CD8-positive, alpha-beta memory T cell (primary cell): Measurements from ENCODE around the gene LYRM4. TPM values are rescaled to one million over a fixed set of nuclear protein-coding genes. Genes with fewer than 3 reads are reported as not detected.

ENCODE experiments used
- CTCF ChIA-PET: fragments of 350-600 bp; sonication (Branson Sonifier 250); formaldehyde crosslinking; loops from one replicate; lab custom pipeline; 2021; ENCODE audit warnings: antibody characterized with exemption; lab: Charles Lee
- POLR2A ChIA-PET: fragments of 350-600 bp; sonication (Branson Sonifier 250); formaldehyde crosslinking; loops from one replicate; lab custom pipeline; 2021; ENCODE audit warnings: antibody characterized with exemption; lab: Charles Lee
- DNase-seq, 5 donors: peaks; one replicate each; pipeline versions ENCODE4 v3.0.0 to v3.0.0-alpha.2; 2020 to 2022; ENCODE audit warnings: mixed read lengths in 1 of 5
- H3K27ac ChIP-seq: one replicate; pipeline ENCODE4 v1.7.0; 2013; ENCODE audit warnings: low read depth, mild to moderate bottlenecking, low read length, moderate library complexity
- H3K27me3 ChIP-seq: 2 replicates; pipeline ENCODE4 v1.7.0; 2013; ENCODE audit warnings: low read length, mild to moderate bottlenecking; ENCODE audit not compliant: insufficient read depth, poor library complexity, severe bottlenecking
- H3K36me3 ChIP-seq: 2 replicates; pipeline ENCODE4 v1.7.0; 2013; ENCODE audit warnings: mild to moderate bottlenecking, low read length, moderate library complexity; ENCODE audit not compliant: insufficient read depth
- H3K4me1 ChIP-seq: 2 replicates; pipeline ENCODE4 v1.7.0; 2013; ENCODE audit warnings: mild to moderate bottlenecking, low read length, moderate library complexity; ENCODE audit not compliant: insufficient read depth
- H3K4me3 ChIP-seq: 2 replicates; pipeline ENCODE4 v1.7.0; 2013; ENCODE audit warnings: mild to moderate bottlenecking, low read length
- H3K9me3 ChIP-seq: 2 replicates; pipeline ENCODE4 v1.7.0; 2013; ENCODE audit warnings: mild to moderate bottlenecking, low read length
- H3K27ac Mint-ChIP-seq, 8 donors: one replicate each; pipeline ENCODE4 v1.8.0; 2020 to 2021; ENCODE audit warnings: mixed read lengths in 8 of 8, mild to moderate bottlenecking in 6 of 8, inconsistent platforms in 3 of 8, moderate library complexity in 3 of 8
- H3K27me3 Mint-ChIP-seq, 2 donors: one replicate each; pipeline ENCODE4 v1.8.0; 2020 to 2021; ENCODE audit warnings: mixed read lengths in 2 of 2, mild to moderate bottlenecking in 1 of 2, moderate library complexity in 1 of 2
- H3K36me3 Mint-ChIP-seq, 3 donors: one replicate each; pipeline ENCODE4 v1.8.0; 2020 to 2021; ENCODE audit warnings: mixed read lengths in 3 of 3, inconsistent platforms in 1 of 3, mild to moderate bottlenecking in 1 of 3
- H3K4me1 Mint-ChIP-seq, 3 donors: one replicate each; pipeline ENCODE4 v1.8.0; 2020 to 2021; ENCODE audit warnings: mixed read lengths in 3 of 3, inconsistent platforms in 1 of 3, mild to moderate bottlenecking in 1 of 3
- H3K4me3 Mint-ChIP-seq, 7 donors: one replicate each; pipeline ENCODE4 v1.8.0; 2020 to 2021; ENCODE audit warnings: mixed read lengths in 7 of 7, mild to moderate bottlenecking in 6 of 7, moderate library complexity in 4 of 7, inconsistent platforms in 2 of 7
- H3K9me3 Mint-ChIP-seq, 5 donors: one replicate each; pipeline ENCODE4 v1.8.0; 2020 to 2022; ENCODE audit warnings: mixed read lengths in 5 of 5, mild to moderate bottlenecking in 3 of 5, moderate library complexity in 2 of 5, inconsistent platforms in 1 of 5
- polyA plus RNA-seq: library from polyadenylated mRNA; unstranded; fragments of 300-500 nt; fragmentation: Illumina TruSeq; gene quantifications from one replicate; pipeline ENCODE4 v1.2.3, GENCODE V29; 2021
- total RNA-seq, 2 experiments: library from RNA; stranded (reverse); gene quantifications; one replicate each; pipeline ENCODE4 v1.2.3, GENCODE V29; 2021

LYRM4 gene
- total and polyA plus RNA-seq, 3 experiments from 2014 or later = 26.5 to 58.2 (median 55.1) TPM

- no peak overlapping the region for H3K4me3 Mint-ChIP-seq
Measured at GRCh38 chr6:5086294-5086890, 174.4 kb downstream of the LYRM4 start.

GRCh38 chr6:5085648-5086293, 175.0 kb downstream of the LYRM4 start:
- Histone ChIP-seq H3K9me3 (no peaks in the 10 kb centered on the region), H3K36me3 (no peaks in the 10 kb centered on the region), H3K27ac (no peak overlapping the region), H3K4me1 (no peaks in the 10 kb centered on the region), H3K4me3 (no peak overlapping the region), H3K27me3 (no peaks in the 10 kb centered on the region)
- ChIA-PET POLR2A (no interaction called here), CTCF (no interaction called here)
- Mint-ChIP-seq H3K27me3 (peaks cover 33 to 54% of the 10 kb centered on the region in 2 donors), H3K9me3 (peaks cover 0 to 2% (median 0%) of the 10 kb centered on the region in 5 donors), H3K27ac (no peak overlapping the region), H3K4me3 (no peak overlapping the region), H3K36me3 (no peaks in the 10 kb centered on the region), H3K4me1 (peaks cover 0 to 11% (median 2%) of the 10 kb centered on the region in 3 donors)
- no peak for DNase-seq

More at GRCh38 chr6:5086294-5086890, 174.4 kb downstream of the LYRM4 start:
- no peak overlapping the region for H3K27ac ChIP-seq
- Mint-ChIP-seq H3K27me3 (peaks cover 33 to 58% of the 10 kb centered on the region in 2 donors), H3K9me3 (peaks cover 0 to 2% (median 0%) of the 10 kb centered on the region in 5 donors), H3K4me1 (peaks cover 0 to 11% (median 2%) of the 10 kb centered on the region in 3 donors), H3K27ac (no peak overlapping the region), H3K36me3 (no peaks in the 10 kb centered on the region)
- no peaks in the 10 kb centered on the region for H3K36me3 ChIP-seq
- no peaks in the 10 kb centered on the region for H3K27me3 ChIP-seq
- no peak for DNase-seq
- ChIA-PET POLR2A (no interaction called here), CTCF (no interaction called here)
- no peak overlapping the region for H3K4me3 ChIP-seq
- H3K4me1 ChIP-seq = no peaks in the 10 kb centered on the region
- H3K9me3 ChIP-seq = no peaks in the 10 kb centered on the region

GRCh38 chr6:5084781-5085647, 175.7 kb downstream of the LYRM4 start, which contains the start of gene PPP1R3G:
PPP1R3G (plus strand) TSS chr6:5085341; CDS start chr6:5085486, 145 bp downstream.
- H3K4me1 Mint-ChIP-seq = peaks cover 0 to 11% (median 2%) of the 10 kb centered on the region in 3 donors
- ChIA-PET POLR2A (no interaction called here), CTCF (no interaction called here)
- DNase-seq = no peak
- H3K27ac Mint-ChIP-seq = no peak within 1 kb of the TSS
- H3K4me3 ChIP-seq = no peak within 1 kb of the TSS
- H3K27ac ChIP-seq = peak within 1 kb of the TSS; percentile 43
- H3K4me3 Mint-ChIP-seq = peak within 1 kb of the TSS in 3 of 7 donors; percentile 28 to 72 (median 54)
- H3K9me3 Mint-ChIP-seq = peaks cover 0 to 2% (median 0%) of the 10 kb centered on the region in 5 donors
- H3K9me3 ChIP-seq = no peaks in the 10 kb centered on the region
- no peaks in the 10 kb centered on the region for H3K4me1 ChIP-seq
- H3K27me3 ChIP-seq = no peaks in the 10 kb centered on the region
- H3K36me3 Mint-ChIP-seq = no peaks in the 10 kb centered on the region
- no peaks in the 10 kb centered on the region for H3K36me3 ChIP-seq
- peaks cover 29 to 50% of the 10 kb centered on the region in 2 donors for H3K27me3 Mint-ChIP-seq

- Mint-ChIP-seq H3K4me1 (peaks cover 0 to 11% (median 2%) of the 10 kb centered on the region in 3 donors), H3K27ac (no peak overlapping the region), H3K36me3 (no peaks in the 10 kb centered on the region), H3K27me3 (peaks cover 29 to 51% of the 10 kb centered on the region in 2 donors), H3K9me3 (peaks cover 0 to 2% (median 0%) of the 10 kb centered on the region in 5 donors), H3K4me3 (no peak overlapping the region)
- Histone ChIP-seq H3K4me1 (no peaks in the 10 kb centered on the region), H3K27ac (peak overlapping the region; percentile 43), H3K27me3 (no peaks in the 10 kb centered on the region), H3K4me3 (no peak overlapping the region), H3K36me3 (no peaks in the 10 kb centered on the region), H3K9me3 (no peaks in the 10 kb centered on the region)
- CTCF ChIA-PET = no interaction called here
- POLR2A ChIA-PET = no interaction called here
- DNase-seq = no peak
Measured at GRCh38 chr6:5084360-5084780, 176.4 kb downstream of the LYRM4 start.

- H3K27me3 Mint-ChIP-seq = peaks cover 29 to 53% of the 10 kb centered on the region in 2 donors
- CTCF ChIA-PET = no interaction called here
- peaks cover 0 to 11% (median 2%) of the 10 kb centered on the region in 3 donors for H3K4me1 Mint-ChIP-seq
- no peaks in the 10 kb centered on the region for H3K36me3 Mint-ChIP-seq
- no peak for DNase-seq
- Histone ChIP-seq H3K9me3 (no peaks in the 10 kb centered on the region), H3K36me3 (no peaks in the 10 kb centered on the region), H3K4me3 (no peak overlapping the region), H3K27ac (no peak overlapping the region), H3K27me3 (no peaks in the 10 kb centered on the region), H3K4me1 (no peaks in the 10 kb centered on the region)
- no peak overlapping the region for H3K27ac Mint-ChIP-seq
- POLR2A ChIA-PET = no interaction called here
- peak overlapping the region in 2 of 7 donors; percentile 46 to 72 for H3K4me3 Mint-ChIP-seq
- peaks cover 0 to 4% (median 0%) of the 10 kb centered on the region in 5 donors for H3K9me3 Mint-ChIP-seq
Measured at GRCh38 chr6:5083813-5084359, 176.9 kb downstream of the LYRM4 start.

GRCh38 chr6:5083307-5083583, 177.5 kb downstream of the LYRM4 start:
- Mint-ChIP-seq H3K4me3 (no peak overlapping the region), H3K4me1 (peaks cover 0 to 11% (median 2%) of the 10 kb centered on the region in 3 donors), H3K27ac (no peak overlapping the region), H3K27me3 (peaks cover 25 to 49% of the 10 kb centered on the region in 2 donors), H3K9me3 (peaks cover 0 to 4% (median 0%) of the 10 kb centered on the region in 5 donors), H3K36me3 (no peaks in the 10 kb centered on the region)
- POLR2A ChIA-PET = no interaction called here
- CTCF ChIA-PET = no interaction called here
- no peak overlapping the region for H3K4me3 ChIP-seq
- H3K27me3 ChIP-seq = no peaks in the 10 kb centered on the region
- no peaks in the 10 kb centered on the region for H3K9me3 ChIP-seq
- DNase-seq = no peak
- no peak overlapping the region for H3K27ac ChIP-seq
- H3K36me3 ChIP-seq = no peaks in the 10 kb centered on the region
- no peaks in the 10 kb centered on the region for H3K4me1 ChIP-seq

- no peaks in the 10 kb centered on the region for H3K9me3 ChIP-seq
- no peak for DNase-seq
- no peak overlapping the region for H3K4me3 ChIP-seq
- Mint-ChIP-seq H3K36me3 (no peaks in the 10 kb centered on the region), H3K4me3 (no peak overlapping the region), H3K9me3 (peaks cover 0 to 4% (median 0%) of the 10 kb centered on the region in 5 donors), H3K27ac (no peak overlapping the region), H3K27me3 (peaks cover 22 to 47% of the 10 kb centered on the region in 2 donors), H3K4me1 (peaks cover 0 to 11% (median 2%) of the 10 kb centered on the region in 3 donors)
- ChIA-PET CTCF (no interaction called here), POLR2A (no interaction called here)
- H3K4me1 ChIP-seq = no peaks in the 10 kb centered on the region
- H3K27ac ChIP-seq = no peak overlapping the region
- H3K27me3 ChIP-seq = no peaks in the 10 kb centered on the region
- H3K36me3 ChIP-seq = no peaks in the 10 kb centered on the region
Measured at GRCh38 chr6:5082487-5083306, 178.1 kb downstream of the LYRM4 start.
